DMS79 (cell line): ENCODE measurements around the gene IP6K2.
A peak's percentile ranks its signal among the peaks of the same experiment; 100 is the strongest.

Experiments used
- DNase-seq: peaks from one replicate; lab custom pipeline; 2025; lab: John Stamatoyannopoulos, UW

Gene IP6K2

GRCh38 chr3:48688737-48689075 lies 28.3 kb downstream of the IP6K2 start:
- no peak for DNase-seq

DNA sequence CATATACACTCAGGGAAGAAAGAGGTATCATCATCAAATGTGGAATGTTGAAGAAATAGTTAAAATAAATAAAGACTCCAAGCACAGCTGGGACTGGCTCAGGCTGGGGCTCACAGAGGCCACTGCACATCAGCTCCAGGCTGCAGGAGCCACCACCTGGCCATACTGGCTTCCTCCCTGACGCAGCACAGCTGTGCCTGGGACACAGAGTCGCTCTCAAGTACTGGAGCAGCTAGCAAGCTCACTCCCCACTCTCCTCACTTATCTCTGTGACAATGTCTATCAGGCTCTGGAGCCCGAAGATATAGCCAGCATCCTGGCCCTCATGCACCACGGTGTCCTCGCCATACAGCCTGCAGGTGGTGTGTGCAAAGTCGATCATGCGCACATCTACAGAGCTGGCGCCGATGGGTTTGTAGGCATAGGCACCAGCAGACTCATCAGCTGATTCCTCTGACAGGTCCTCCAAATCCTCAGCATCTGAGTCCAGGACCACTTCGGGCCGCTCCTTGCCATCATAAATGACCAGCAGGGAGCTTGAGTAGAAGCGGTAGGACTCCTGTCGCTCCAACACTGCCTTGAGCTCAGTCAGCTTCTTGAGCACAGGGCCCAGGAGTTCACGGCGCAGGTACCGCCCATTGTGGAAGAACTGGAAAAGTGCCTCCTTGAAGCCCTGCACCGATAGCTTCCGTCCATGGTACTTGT lies 28.8 kb downstream of the IP6K2 start:
- no peak for DNase-seq

DNA sequence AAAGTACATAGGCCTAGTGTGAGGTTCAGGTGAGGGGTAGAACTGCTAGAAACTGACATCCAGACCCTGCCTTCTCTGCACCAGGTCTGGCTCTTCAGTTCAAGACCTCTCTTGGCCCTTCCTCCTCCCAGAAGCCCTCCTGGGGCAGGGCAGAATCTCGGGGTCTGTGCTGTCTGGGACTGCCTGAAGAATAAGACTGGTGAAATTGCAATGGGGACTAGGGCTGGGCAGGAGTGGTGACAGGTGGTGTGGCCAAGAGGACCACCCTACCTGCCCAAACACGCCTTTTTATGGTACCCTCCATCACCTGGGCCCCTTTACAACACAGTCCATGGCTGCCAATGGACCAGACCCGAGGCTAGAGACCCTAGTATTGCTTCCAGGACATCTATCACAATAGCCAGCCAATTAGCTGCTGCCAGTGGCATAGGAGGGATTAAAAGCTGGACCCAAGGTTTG lies 29.8 kb downstream of the IP6K2 start:
- no peak for DNase-seq

GRCh38 chr3:48686538-48687219 lies 30.3 kb downstream of the IP6K2 start:
- no peak for DNase-seq

- DNase-seq: peak; percentile 29
These were observed 31.2 kb downstream of the IP6K2 start, which contains the start of gene NCKIPSD for GRCh38 chr3:48685603-48686511. Gene NCKIPSD, minus strand, starts transcription at chr3:48685915. Its CDS starts 108 bp downstream, at chr3:48685807.

- DNase-seq: no peak
These were observed 31.8 kb downstream of the IP6K2 start for GRCh38 chr3:48685293-48685602.

DNA sequence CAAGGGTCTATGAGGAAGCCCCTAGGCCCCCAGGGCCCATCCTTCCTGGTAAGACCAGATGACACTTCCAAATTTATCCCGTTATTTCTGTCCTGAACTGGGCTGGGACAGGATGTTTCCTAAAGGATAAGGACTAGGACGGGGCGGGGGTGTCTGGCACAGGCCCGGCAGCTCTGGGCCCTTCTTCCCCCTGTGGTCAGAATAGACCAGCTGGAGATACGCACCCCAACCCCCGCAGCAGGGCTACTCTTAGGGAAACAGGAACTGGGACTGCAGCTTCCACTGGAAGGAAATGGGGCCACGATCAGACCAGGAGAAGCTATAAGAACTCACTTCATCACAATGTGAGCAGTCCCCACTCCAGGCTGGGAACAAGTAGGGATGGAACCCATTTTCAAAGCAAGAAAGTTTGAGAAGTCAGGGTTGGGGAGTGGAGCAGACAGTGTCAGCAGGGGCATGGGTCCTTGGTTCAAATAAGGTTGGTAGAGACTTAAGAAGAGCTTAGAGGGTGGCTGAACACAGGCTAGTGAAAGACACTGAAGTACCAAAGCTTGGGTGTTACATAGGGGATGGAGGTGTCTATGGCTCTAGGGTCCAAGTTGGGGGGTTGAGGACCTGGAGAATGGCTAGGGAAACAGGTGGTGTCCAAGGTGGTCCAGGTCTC lies 32.4 kb downstream of the IP6K2 start:
- DNase-seq: no peak

DNA sequence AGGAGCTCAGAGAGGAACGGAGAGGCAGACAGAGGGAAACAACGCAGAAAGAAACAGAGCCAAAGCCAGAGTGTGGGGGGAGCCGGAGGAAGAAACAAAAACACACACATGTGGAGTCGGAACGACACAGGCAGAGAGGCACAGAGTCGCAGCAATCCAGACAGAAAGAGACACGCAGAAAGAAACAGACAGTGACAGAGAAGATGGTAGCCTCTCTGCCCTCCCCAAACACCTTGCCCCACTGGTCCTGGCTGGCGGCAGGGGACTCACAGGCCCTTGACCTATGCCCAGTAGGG lies 33.0 kb downstream of the IP6K2 start:
- DNase-seq: no peak

DNA sequence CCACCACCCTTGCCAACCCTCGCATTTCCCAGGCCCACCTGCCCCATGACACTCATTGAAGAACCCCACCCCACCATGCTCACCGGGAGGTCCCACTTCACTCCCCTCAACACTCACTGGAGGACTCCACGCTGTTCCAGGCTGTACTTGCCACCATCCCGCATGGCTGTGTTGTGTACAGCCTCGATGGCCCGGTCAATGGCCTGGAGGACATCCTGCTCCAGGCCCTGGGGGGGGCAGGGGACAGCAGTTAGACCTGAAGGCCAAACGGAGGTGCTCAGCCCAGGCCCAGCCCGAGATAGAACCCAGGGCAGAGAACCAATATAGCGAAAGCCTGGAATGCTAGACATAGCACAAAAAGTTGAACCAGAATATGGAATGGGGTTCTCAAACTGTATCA lies 34.2 kb downstream of the IP6K2 start:
- DNase-seq: no peak

DNA sequence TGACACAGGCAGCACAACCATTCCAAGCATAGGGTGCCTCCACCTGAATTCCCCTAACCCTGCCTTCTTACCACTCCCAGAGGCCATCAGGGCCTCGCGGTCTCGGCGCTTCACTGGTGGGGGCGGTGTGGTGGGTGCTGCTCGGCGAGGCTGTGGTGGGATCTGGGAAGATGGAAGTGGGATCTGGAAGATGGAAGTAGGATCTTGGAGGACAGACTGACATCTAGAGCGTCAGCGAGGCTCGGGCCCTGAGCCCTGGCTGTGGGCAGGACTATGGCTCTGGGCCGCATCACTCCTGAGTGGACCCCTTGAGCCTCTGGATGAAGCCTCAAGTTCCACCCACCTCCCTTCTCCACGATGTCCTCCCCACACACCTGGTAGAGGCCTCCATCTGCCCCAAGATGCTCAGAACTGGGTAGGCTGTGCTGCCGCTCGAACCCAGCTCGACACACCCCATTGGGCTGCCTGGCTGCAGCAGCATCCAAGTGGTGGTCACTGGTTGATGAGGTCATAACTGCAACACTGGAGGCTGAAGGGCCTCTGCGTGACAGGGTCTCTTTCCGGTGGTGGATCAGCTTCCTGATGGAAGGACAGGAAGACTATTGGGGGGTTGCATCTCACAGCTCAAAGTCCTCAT lies 34.9 kb downstream of the IP6K2 start:
- DNase-seq: no peak

DNA sequence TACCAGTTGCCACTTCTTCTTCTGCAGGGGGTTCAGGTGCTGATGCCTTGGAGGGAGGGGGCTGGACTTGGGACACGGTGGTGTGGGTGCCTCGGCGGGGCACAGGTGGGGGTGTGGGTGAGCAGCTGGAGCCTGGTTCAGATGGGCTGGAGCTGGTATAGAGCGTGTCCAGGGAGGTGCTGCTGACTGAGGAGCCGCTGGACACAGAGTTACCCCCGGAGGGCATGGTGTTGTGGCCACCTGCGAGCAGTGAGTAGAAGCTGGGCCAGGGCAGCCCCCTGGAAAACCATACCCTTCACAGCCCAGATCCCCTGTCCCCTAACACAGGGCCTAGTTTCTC lies 35.5 kb downstream of the IP6K2 start:
- no peak for DNase-seq

- DNase-seq: no peak
These were observed 36.0 kb downstream of the IP6K2 start for GRCh38 chr3:48680811-48681540.

- no peak for DNase-seq
These were observed 37.3 kb downstream of the IP6K2 start for GRCh38 chr3:48679411-48680391.

DNA sequence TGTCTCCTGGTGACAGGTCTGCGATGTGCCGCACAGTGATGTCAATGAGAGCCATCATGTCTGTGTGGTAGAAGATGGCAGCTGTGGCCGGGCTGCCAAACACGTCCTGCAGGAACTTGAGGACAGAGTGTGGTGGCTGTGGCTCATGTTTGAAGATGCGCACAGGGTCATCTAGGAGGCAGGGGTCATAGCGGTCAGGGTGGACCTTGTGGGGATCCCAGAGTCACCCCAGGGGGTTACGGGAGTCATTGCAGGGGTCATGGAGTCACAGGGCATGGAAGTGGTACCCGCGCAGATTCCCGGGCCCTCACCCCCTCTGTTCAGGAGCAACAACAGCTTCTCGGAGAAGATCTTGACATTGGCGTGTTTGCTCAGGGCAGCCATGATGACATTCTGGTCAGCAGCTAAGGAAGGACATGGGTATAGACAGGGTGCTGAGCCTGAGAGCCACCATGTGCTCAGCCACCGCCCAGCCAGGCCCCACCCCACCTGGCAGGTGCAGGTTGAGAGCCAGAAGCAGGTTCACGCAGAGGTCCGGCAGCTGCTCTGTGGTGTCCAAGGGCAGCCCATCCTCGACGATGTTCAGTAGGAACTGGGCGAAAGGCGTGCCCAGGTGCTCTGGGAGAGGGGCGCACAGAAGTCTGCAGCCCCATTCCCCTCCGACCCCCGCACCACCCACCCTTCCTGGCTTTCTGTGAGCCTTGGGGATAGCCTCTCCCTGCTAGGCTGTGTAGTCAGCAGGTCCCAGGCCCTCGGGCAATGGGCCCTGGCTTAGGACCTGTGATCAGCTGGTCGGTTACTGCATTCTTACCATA lies 38.2 kb downstream of the IP6K2 start:
- no peak for DNase-seq

DNA sequence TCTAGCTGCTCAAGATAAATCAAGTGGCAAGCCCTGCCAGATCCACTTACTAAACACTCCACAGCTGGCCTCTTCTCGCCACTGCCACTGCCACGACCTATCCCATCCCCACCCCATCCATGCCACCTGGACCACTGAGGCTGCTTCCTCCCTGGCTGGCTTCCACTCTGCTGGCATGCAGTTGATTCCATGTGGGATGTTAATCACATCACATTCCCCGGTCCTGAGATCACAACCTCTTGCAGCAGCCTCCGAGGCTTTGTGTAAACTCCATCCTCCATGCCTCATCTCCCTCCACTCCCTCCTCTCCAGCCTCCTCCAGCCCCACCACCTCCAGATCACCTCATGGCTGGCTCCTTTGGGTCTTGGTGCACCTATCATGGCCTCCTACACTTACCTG lies 39.0 kb downstream of the IP6K2 start:
- no peak for DNase-seq

DNA sequence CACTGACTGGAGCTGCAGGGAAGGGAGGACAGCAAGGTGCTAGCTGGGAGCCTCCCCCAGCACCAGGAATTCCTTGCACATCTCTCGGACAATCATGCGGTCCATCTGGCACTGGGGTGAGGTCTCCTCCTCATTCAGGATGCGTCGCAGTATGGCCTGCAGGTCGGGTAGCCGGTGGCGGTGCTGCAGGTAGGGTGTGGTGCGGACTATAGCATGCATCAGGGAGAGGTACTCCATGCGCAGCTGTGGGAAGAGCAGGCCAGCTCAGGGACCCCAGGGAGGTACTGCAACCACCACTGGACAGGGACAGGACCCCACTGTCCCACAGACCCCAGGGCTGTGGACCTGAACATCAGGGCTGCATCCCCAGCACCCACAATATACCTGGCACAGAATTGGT lies 42.5 kb downstream of the IP6K2 start:
- no peak for DNase-seq

DNA sequence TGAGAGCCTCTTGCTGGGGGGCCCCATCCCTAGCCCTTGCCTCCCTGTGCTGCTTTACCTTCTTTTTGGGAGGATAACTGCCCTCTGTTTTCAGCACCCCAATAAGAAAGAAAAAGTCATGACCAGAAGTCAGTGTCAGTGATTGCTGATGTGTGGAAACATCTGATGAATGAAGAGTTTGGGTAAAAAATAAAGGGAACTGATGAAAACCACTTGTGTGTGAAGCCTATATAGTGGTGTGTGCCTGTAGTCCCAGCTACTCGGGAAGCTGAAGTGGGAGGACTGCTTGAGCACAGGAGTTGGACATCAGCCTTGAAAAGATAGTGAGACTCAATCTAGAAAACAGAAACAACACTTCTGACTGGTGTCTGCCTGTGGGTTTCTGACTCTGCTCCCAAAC lies 44.5 kb downstream of the IP6K2 start:
- DNase-seq: no peak

DNA sequence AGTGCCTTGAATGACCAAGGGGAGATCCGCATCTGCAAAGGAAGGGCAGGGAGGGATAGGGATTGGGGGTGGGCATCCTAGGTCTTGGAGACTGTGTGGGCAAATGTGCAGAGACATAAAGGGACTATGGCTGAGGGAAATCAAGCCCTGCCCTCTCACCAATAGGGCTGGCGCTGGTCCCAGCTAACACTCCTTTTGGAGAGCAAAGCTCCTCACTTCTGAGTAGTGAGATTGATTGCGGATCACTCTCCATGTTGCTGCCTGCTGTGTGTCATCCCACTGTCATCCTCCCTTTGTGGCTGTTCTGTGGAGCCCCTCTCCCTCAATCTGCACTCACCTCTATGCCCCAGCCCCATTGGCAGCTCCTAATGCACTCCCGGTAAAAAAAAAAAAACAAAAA lies 52.1 kb downstream of the IP6K2 start:
- no peak for DNase-seq

DNA sequence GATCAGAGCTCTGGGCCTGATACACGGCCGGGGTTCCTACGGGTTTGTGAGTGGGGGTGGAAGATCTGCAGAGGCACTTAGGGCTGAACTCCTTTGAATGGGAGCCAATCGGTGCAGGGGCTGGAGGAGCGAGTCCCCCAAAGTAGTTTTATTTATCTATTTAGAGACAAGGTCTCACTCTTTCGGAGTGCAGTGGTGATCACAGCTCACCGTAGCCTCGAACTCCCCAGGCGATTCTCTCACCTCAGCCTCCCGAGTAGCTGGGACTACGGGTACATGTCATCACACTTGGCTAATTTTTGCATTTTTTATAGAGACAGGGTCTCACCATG lies 52.7 kb downstream of the IP6K2 start:
- DNase-seq: no peak
